Fibroblast of villous mesenchyme (primary cell): ENCODE results near the gene PRKCH. TPM values are rescaled to one million over a fixed set of nuclear protein-coding genes. Genes with fewer than 3 reads are reported as not detected.

Experiments used
- DNase-seq: peaks from one replicate; pipeline ENCODE4 v3.0.0-alpha.2; 2010; ENCODE audit warnings: low read depth
- H3K4me3 ChIP-seq: 2 replicates; pipeline ENCODE4 v1.5.1; 2011; ENCODE audit warnings: low read depth, mild to moderate bottlenecking, low read length
- total RNA-seq: library from RNA; depleted of rRNA; stranded (reverse); fragments of >200 nt; gene quantifications from 2 replicates; pipeline ENCODE4 v1.2.3, GENCODE V29; 2012
- TF ChIP-seq, protein P1 (sequence below): IDR thresholded peaks from 2 replicates; pipeline ENCODE4 v1.5.1; 2012; ENCODE audit warnings: low read depth, mild to moderate bottlenecking, low read length; ENCODE audit not compliant: insufficient read depth

The PRKCH gene
- total RNA-seq, 1 donor = 2.6 TPM

DNA sequence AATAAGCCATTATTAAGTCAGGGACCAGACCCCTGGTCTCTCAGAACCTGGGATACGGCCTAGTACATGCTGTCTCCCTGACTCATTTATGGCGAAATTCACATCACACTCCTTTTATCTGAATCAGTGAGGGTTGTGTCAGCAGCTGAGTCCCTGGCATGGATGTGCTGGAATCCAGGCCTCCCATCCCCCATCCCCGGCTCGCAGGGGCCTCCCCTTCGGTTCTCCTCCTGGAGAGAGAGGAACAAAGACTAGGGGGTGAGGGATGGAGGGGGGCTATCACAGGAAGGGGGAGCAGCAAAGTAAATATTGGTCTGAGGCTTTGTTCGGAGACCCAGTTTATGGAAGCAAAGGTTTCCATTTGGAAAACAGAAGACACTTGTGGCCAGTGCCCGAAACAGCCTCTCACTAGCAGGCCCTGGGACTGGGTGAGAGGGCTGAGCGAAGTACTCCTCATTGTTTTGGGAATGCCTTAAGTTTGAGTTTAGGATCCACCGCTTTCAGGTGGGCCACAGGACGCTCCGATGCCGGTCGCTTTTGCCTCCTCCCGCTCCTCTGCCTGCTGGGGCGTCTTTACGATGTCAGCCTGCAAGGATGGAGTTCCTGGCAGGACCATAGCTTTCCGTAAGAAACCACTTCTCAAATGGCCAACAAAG lies 145.0 kb downstream of the PRKCH start:
- DNase-seq = peak; percentile 99
- no peak overlapping the region for H3K4me3 ChIP-seq
- TF ChIP-seq, protein P1, sequence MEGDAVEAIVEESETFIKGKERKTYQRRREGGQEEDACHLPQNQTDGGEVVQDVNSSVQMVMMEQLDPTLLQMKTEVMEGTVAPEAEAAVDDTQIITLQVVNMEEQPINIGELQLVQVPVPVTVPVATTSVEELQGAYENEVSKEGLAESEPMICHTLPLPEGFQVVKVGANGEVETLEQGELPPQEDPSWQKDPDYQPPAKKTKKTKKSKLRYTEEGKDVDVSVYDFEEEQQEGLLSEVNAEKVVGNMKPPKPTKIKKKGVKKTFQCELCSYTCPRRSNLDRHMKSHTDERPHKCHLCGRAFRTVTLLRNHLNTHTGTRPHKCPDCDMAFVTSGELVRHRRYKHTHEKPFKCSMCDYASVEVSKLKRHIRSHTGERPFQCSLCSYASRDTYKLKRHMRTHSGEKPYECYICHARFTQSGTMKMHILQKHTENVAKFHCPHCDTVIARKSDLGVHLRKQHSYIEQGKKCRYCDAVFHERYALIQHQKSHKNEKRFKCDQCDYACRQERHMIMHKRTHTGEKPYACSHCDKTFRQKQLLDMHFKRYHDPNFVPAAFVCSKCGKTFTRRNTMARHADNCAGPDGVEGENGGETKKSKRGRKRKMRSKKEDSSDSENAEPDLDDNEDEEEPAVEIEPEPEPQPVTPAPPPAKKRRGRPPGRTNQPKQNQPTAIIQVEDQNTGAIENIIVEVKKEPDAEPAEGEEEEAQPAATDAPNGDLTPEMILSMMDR = no peak

DNA sequence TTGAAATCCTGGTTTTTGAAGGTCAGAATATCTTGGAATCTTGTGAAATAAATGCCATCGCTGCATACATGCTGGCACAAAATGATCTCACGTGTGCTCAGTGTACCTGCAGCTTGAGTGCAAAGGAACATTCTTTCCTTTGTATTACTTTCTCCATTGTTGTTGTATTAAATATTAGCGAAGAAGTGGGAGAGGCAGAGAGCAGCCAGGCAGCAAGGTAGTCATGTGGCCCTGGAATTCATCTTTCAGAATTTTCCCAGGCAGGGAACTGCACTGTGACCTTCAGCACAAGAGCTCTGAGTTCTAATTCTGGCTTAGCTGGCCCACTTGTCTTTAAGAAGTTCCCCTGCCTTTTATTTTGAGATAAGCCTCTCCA lies 145.5 kb downstream of the PRKCH start:
- TF ChIP-seq, protein P1 = no peak
- no peak overlapping the region for H3K4me3 ChIP-seq
- no peak for DNase-seq

DNA sequence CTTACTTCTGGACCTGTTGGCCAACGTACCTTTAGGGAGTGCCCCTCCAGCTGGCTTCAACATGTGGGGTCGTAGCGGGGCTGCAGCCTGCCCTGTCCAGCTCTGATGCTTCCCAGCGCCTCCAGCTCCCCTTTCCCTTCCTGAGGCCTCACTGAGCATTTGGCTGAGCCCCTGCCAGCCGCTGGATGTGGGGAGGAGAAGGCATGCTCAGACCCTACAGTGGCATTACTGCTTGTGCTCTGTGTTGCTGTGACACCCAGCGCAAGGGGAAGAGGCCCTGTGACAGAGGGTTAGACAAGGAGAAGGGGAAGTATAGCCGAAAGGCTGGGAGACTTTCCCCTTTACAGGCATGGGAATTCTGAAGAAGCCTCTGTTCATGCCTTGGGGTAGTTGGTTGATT lies 145.9 kb downstream of the PRKCH start:
- no peak for DNase-seq
- TF ChIP-seq, protein P1 = no peak
- H3K4me3 ChIP-seq = no peak overlapping the region

DNA sequence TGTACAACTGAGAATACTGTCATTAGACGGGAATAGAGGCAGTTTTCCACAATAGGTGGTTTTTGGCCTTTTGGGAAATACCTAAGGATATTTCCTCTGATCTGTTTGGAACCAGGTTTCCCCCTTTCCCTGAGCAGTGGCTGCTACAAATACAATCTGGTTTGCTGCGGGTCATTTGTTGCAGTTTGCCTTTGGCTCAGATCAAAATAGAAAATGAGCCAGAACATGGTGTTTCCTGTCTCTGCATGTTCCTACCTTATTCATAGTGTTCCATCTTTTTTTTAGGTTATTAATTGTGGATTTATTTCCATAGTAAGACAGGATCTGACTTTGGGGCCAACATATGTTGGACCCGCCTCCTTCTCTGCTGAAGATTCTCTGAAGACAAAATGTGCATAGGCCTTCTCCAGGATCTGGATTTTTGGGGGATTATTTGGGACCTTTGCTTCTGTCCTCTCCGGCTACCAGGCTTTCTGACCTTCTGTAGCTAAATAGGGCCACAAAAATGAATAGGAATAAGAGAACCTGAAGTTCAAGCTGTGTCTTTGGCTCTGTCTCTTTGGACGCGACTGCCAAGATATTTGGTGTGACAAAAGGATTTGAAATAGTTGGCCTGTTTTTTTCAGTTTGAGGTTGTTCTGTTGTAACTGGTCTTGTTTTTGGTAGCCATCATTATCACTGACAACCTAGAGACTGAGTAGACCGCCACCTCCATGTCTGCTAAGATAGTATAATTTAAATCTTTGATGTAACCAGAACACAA lies 146.9 kb downstream of the PRKCH start:
- H3K4me3 ChIP-seq = no peak overlapping the region
- TF ChIP-seq, protein P1 = no peak
- no peak for DNase-seq

DNA sequence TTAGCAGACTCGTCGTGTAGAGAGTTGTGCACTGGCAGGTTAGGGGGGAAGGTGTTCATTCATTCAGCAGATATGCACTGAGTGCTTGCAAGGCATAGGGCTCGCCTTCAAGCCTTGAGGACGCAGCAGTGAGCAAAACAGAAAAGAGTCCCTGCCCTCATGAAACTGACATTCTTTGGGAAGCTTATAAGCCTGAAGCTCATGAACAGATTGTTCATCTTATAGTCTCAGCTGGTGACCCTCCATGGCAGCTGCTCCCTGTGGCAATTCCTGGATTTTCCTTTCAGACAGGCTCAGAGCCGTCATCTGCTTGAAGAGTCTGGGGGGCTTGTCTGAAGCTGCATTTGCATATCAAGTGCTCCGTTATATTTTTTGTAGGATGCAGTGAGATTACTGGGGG lies 148.4 kb downstream of the PRKCH start:
- no peak overlapping the region for H3K4me3 ChIP-seq
- no peak for DNase-seq
- TF ChIP-seq, protein P1 = no peak

DNA sequence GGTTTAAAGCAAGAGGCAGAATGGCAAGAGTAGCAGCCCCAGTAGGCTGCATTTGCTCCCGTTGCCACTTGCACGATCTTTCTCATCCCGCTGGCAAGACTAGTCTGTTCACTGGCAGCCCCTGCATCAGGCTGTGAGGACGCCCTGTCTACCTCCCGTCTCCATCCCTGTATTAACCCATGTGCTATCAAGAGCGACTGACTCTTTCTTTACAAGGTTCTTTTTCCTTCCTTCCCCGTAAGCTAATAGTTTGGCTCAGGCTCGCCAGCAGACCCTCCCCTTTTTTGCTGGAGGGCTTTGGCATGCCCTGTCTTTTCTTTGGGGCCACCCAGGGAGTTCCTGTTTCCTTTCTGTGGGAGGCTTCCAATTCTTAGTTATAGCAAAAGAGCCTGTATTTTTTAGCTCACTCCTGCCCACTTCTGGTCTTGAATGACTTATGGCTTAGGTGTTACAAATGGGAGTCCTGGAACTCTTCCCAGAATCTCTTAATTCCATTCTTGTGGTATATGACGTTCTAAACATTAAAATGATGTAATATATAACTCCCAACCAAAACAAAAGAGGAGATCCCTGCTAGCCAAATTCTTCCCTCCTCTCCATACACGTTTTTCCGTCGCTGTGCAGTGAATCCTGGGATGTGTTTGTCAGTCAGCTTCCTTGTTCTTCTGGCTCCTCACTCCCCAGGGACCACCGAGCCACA lies 149.0 kb downstream of the PRKCH start:
- TF ChIP-seq, protein P1 = peak; percentile 32
- H3K4me3 ChIP-seq = no peak overlapping the region

More for the DNA sequence above, 149.0 kb downstream of the PRKCH start:
- DNase-seq = peak; percentile 98
